ENCODE measurements around the gene TBC1D14. TPM values are rescaled to one million over a fixed set of nuclear protein-coding genes. Genes with fewer than 3 reads are reported as not detected.

TBC1D14 gene
- total RNA-seq, 1 experiment from 2014 or later: 54.0 TPM

DNA sequence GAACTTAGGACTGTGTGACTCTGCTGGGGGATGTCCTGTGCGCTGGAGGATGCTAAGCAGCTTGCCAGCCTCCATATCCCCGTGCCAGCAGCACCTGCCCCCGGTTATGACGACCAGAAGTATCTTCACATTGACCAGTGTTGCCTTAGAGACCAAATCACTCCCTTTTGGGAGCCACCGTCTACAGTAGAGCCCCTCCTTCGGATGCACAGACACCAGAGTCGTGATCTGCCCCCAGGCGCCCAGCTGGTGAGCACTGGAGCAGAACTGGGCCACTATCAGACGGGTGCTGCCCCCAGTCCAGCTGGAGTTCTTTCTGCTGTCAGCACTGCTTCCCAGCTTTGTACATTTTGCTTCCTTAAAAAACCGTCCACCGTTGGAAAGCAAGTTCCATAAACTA, 103.5 kb downstream of the TBC1D14 start:
- POLR2A ChIA-PET: no interaction called here
- intact Hi-C loops (cut with micrococcal nuclease; ENCODE audit: unreplicated experiment): no loop called here
- no TSS peak for BruUV-seq (replicated peaks)
- no peaks in the 10 kb centered on the region for H3K9me3 ChIP-seq
- CTCF ChIA-PET: no interaction called here
- no peaks in the 10 kb centered on the region for H3K27me3 ChIP-seq (replicated peaks; ENCODE audit: control insufficient read depth, insufficient read depth, low read length)
- DNase-seq: no peak
- Mint-ChIP-seq H3K27me3 (ENCODE audit: insufficient read depth, unreplicated experiment) (no peaks in the 10 kb centered on the region), H3K4me1 (ENCODE audit: low read depth, unreplicated experiment) (peaks cover 11% of the 10 kb centered on the region), H3K36me3 (ENCODE audit: insufficient read depth, unreplicated experiment) (peaks cover 96% of the 10 kb centered on the region), H3K9me3 (ENCODE audit: unreplicated experiment) (no peaks in the 10 kb centered on the region), H3K4me3 (ENCODE audit: unreplicated experiment) (no peak overlapping the region), H3K27ac (ENCODE audit: unreplicated experiment) (no peak overlapping the region)
- TF ChIP-seq, protein P1, sequence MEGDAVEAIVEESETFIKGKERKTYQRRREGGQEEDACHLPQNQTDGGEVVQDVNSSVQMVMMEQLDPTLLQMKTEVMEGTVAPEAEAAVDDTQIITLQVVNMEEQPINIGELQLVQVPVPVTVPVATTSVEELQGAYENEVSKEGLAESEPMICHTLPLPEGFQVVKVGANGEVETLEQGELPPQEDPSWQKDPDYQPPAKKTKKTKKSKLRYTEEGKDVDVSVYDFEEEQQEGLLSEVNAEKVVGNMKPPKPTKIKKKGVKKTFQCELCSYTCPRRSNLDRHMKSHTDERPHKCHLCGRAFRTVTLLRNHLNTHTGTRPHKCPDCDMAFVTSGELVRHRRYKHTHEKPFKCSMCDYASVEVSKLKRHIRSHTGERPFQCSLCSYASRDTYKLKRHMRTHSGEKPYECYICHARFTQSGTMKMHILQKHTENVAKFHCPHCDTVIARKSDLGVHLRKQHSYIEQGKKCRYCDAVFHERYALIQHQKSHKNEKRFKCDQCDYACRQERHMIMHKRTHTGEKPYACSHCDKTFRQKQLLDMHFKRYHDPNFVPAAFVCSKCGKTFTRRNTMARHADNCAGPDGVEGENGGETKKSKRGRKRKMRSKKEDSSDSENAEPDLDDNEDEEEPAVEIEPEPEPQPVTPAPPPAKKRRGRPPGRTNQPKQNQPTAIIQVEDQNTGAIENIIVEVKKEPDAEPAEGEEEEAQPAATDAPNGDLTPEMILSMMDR (IDR thresholded peaks at IDR 0.05; ENCODE audit: insufficient read depth in 1 of 2, low read depth in 1 of 2, low read length in 1 of 2, severe bottlenecking in 1 of 2, unreplicated experiment in 1 of 2): no peak
- H3K4me3 ChIP-seq (ENCODE audit: low read depth, low read length): no peak overlapping the region
- H3K4me1 ChIP-seq: no peaks in the 10 kb centered on the region; the same call in 1 of the 2 replicates
- peaks cover 4% of the 10 kb centered on the region for H3K36me3 ChIP-seq (ENCODE audit: control insufficient read depth, insufficient read depth, low read length)

DNA sequence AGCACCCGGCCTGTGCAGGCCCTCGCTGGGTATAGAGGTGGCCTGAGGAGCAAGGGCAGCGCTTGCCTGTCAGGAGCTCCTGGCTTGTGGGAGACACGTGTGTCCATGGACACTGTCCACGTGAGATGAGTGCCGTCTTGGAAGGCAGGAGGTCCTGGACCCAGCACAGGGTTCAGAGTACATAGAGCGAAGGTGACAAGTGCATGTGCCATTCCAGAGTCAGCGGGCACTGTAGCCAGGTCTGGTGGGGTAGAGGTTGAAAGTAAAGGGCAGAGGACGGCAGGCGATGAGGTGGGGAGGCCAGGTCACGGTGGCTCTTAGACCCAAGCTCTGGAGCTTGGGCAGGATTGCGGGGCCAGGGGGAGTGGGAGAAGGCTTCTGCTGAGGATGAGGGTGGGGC, 105.2 kb downstream of the TBC1D14 start:
- Histone ChIP-seq H3K9me3 (no peaks in the 10 kb centered on the region), H3K36me3 (ENCODE audit: control insufficient read depth, insufficient read depth, low read length) (peaks cover 4% of the 10 kb centered on the region; the same call in 1 of the 2 replicates), H3K4me3 (ENCODE audit: low read depth, low read length) (no peak overlapping the region), H3K27me3 (replicated peaks; ENCODE audit: control insufficient read depth, insufficient read depth, low read length) (no peaks in the 10 kb centered on the region), H3K4me1 (no peaks in the 10 kb centered on the region; the same call in 1 of the 2 replicates)
- no peaks in the 10 kb centered on the region for H3K27me3 Mint-ChIP-seq (ENCODE audit: insufficient read depth, unreplicated experiment)
- ChIA-PET CTCF (no interaction called here), POLR2A (no interaction called here)
- peaks cover 7% of the 10 kb centered on the region for H3K4me1 Mint-ChIP-seq (ENCODE audit: low read depth, unreplicated experiment)
- TF ChIP-seq, protein P1 (IDR thresholded peaks at IDR 0.05; ENCODE audit: insufficient read depth in 1 of 2, low read depth in 1 of 2, low read length in 1 of 2, severe bottlenecking in 1 of 2, unreplicated experiment in 1 of 2): no peak
- BruUV-seq (replicated peaks): no TSS peak
- peaks cover 93% of the 10 kb centered on the region for H3K36me3 Mint-ChIP-seq (ENCODE audit: insufficient read depth, unreplicated experiment)
- intact Hi-C loops (cut with micrococcal nuclease; ENCODE audit: unreplicated experiment): no loop called here
- no peaks in the 10 kb centered on the region for H3K9me3 Mint-ChIP-seq (ENCODE audit: unreplicated experiment)
- DNase-seq: no peak
- peak overlapping the region; percentile 46 for H3K27ac Mint-ChIP-seq (ENCODE audit: unreplicated experiment)
- no peak overlapping the region for H3K4me3 Mint-ChIP-seq (ENCODE audit: unreplicated experiment)

DNA sequence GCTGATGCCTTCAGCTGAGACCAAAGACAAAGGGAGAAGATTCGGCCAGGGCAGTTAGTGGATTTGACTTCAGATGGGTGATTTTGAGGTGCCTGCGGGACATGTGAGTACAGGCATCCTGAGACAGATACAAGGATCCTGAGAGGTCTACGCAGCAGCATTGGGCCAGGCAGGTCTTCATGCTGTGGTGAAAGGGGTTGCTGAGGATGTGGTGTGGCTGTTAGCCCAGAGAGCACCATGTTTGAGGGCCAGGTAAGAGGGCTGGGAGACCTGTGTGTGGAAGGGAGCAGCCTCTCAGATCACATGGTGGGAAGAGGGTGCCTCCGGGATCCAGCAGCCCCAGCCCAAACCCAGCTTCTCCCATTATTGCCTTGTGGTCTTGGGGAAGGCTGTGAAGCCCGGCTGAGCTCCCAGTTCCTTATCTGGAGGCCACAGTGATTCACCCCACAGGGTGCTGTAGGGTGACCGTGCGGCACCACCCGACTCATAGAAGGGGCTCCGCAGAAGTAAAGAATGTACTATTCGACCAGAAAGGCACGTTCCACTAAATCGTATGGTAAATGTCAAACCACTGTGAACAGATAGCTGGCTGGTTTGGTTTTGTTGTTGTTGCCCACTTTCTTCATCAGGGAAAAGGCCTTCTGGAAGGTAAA, 105.9 kb downstream of the TBC1D14 start:
- TF ChIP-seq, protein P1 (IDR thresholded peaks at IDR 0.05; ENCODE audit: insufficient read depth in 1 of 2, low read depth in 1 of 2, low read length in 1 of 2, severe bottlenecking in 1 of 2, unreplicated experiment in 1 of 2): no peak
- intact Hi-C loops (cut with micrococcal nuclease; ENCODE audit: unreplicated experiment): no loop called here
- Histone ChIP-seq H3K4me1 (peaks cover under 1% of the 10 kb centered on the region; the same call in 1 of the 2 replicates), H3K4me3 (ENCODE audit: low read depth, low read length) (no peak overlapping the region), H3K9me3 (no peaks in the 10 kb centered on the region), H3K27me3 (replicated peaks; ENCODE audit: control insufficient read depth, insufficient read depth, low read length) (no peaks in the 10 kb centered on the region), H3K36me3 (ENCODE audit: control insufficient read depth, insufficient read depth, low read length) (peaks cover 4% of the 10 kb centered on the region; the same call in 1 of the 2 replicates)
- BruUV-seq (replicated peaks): no TSS peak
- Mint-ChIP-seq H3K9me3 (ENCODE audit: unreplicated experiment) (no peaks in the 10 kb centered on the region), H3K4me1 (ENCODE audit: low read depth, unreplicated experiment) (peaks cover 11% of the 10 kb centered on the region), H3K4me3 (ENCODE audit: unreplicated experiment) (no peak overlapping the region), H3K27me3 (ENCODE audit: insufficient read depth, unreplicated experiment) (no peaks in the 10 kb centered on the region), H3K27ac (ENCODE audit: unreplicated experiment) (peak overlapping the region; percentile 46), H3K36me3 (ENCODE audit: insufficient read depth, unreplicated experiment) (peaks cover 89% of the 10 kb centered on the region)
- no peak for DNase-seq
- CTCF ChIA-PET: interaction anchor here (1.0 kb wide), 1 partner anchor 8 kb away, joined by 3 read pairs; no protein-coding TSS in a partner anchor
- POLR2A ChIA-PET: interaction anchor here (0.9 kb wide), 1 partner anchor 28 kb away, joined by 3 read pairs; no protein-coding TSS in a partner anchor
